ENCODE data around the gene EBF3. TPM values are rescaled to one million over a fixed set of nuclear protein-coding genes. Genes with fewer than 3 reads are reported as not detected.
A peak's percentile ranks its signal among the peaks of the same experiment; 100 is the strongest.

Gene EBF3
- total RNA-seq, 1 donor from 2014 or later = 0.15 TPM

- Mint-ChIP-seq H3K9me3 (no peaks in the 10 kb centered on the region), H3K27me3 (ENCODE audit: insufficient read depth, low read depth) (peaks cover 4% of the 10 kb centered on the region), H3K36me3 (no peaks in the 10 kb centered on the region), H3K27ac (no peak overlapping the region), H3K4me3 (no peak overlapping the region), H3K4me1 (peaks cover 13% of the 10 kb centered on the region)
- Histone ChIP-seq H3K27ac (no peak overlapping the region), H3K79me2 (ENCODE audit: low read depth) (no peaks in the 10 kb centered on the region), H3K27me3 (no peaks in the 10 kb centered on the region), H3K4me3 (no peak overlapping the region), H2AFZ (replicated peaks) (no peak overlapping the region), H4K20me1 (ENCODE audit: low read depth) (no peaks in the 10 kb centered on the region), H3F3A (ENCODE audit: low read depth) (no peaks in the 10 kb centered on the region), H3K4me2 (no peak overlapping the region), H3K4me1 (no peaks in the 10 kb centered on the region), H3K9me3 (ENCODE audit: low read depth) (no peaks in the 10 kb centered on the region), H3K36me3 (no peaks in the 10 kb centered on the region), H3K9ac (no peak overlapping the region)
- TF ChIP-seq EZH2phosphoT487 (IDR thresholded peaks at IDR 0.05) = no peak
- no peak for TF ChIP-seq EZH2 (IDR thresholded peaks at IDR 0.05)
- no peak for TF ChIP-seq CTCF (IDR thresholded peaks at IDR 0.05)
- no peak for DNase-seq (ENCODE audit: low spot score)
Observed at GRCh38 chr10:129932751-129933433, 31.2 kb downstream of the EBF3 start.

GRCh38 chr10:129932182-129932581 lies 31.9 kb downstream of the EBF3 start:
- Histone ChIP-seq H3K27ac (no peak overlapping the region), H3K4me2 (no peak overlapping the region), H3K4me1 (no peaks in the 10 kb centered on the region), H4K20me1 (ENCODE audit: low read depth) (no peaks in the 10 kb centered on the region), H3K4me3 (no peak overlapping the region), H2AFZ (replicated peaks) (no peak overlapping the region), H3K27me3 (no peaks in the 10 kb centered on the region), H3K36me3 (no peaks in the 10 kb centered on the region), H3F3A (ENCODE audit: low read depth) (no peaks in the 10 kb centered on the region), H3K9ac (no peak overlapping the region), H3K79me2 (ENCODE audit: low read depth) (no peaks in the 10 kb centered on the region), H3K9me3 (ENCODE audit: low read depth) (no peaks in the 10 kb centered on the region)
- Mint-ChIP-seq H3K4me1 (peaks cover 10% of the 10 kb centered on the region), H3K9me3 (no peaks in the 10 kb centered on the region), H3K27ac (no peak overlapping the region), H3K27me3 (ENCODE audit: insufficient read depth, low read depth) (no peaks in the 10 kb centered on the region), H3K4me3 (no peak overlapping the region), H3K36me3 (no peaks in the 10 kb centered on the region)
- TF ChIP-seq EZH2phosphoT487 (IDR thresholded peaks at IDR 0.05) = no peak
- TF ChIP-seq EZH2 (IDR thresholded peaks at IDR 0.05) = no peak
- TF ChIP-seq CTCF (IDR thresholded peaks at IDR 0.05) = no peak
- no peak for DNase-seq (ENCODE audit: low spot score)

- Histone ChIP-seq H3K36me3 (no peaks in the 10 kb centered on the region), H3K9me3 (ENCODE audit: low read depth) (no peaks in the 10 kb centered on the region), H3K4me1 (no peaks in the 10 kb centered on the region), H4K20me1 (ENCODE audit: low read depth) (no peaks in the 10 kb centered on the region), H3K9ac (no peak overlapping the region), H3K4me3 (no peak overlapping the region), H2AFZ (replicated peaks) (no peak overlapping the region), H3K27ac (no peak overlapping the region), H3K4me2 (no peak overlapping the region), H3K27me3 (no peaks in the 10 kb centered on the region), H3K79me2 (ENCODE audit: low read depth) (no peaks in the 10 kb centered on the region), H3F3A (ENCODE audit: low read depth) (no peaks in the 10 kb centered on the region)
- TF ChIP-seq EZH2phosphoT487 (IDR thresholded peaks at IDR 0.05) (no peak), CTCF (IDR thresholded peaks at IDR 0.05) (peak; percentile 38)
- peak; percentile 22 for DNase-seq (ENCODE audit: low spot score)
- Mint-ChIP-seq H3K27ac (no peak overlapping the region), H3K36me3 (no peaks in the 10 kb centered on the region), H3K4me3 (no peak overlapping the region), H3K9me3 (no peaks in the 10 kb centered on the region), H3K27me3 (ENCODE audit: insufficient read depth, low read depth) (peaks cover 2% of the 10 kb centered on the region), H3K4me1 (peaks cover 12% of the 10 kb centered on the region)
Observed at GRCh38 chr10:129929343-129930292, 34.5 kb downstream of the EBF3 start.
